ENCODE results near the gene PRKCE. TPM values are rescaled to one million over a fixed set of nuclear protein-coding genes. Genes with fewer than 3 reads are reported as not detected.

PRKCE gene
- total RNA-seq, 1 experiment from 2014 or later, result 17.7 TPM

GRCh38 chr2:45631955-45632354 lies 19.5 kb upstream of the PRKCE start:
- TF ChIP-seq, protein P1, sequence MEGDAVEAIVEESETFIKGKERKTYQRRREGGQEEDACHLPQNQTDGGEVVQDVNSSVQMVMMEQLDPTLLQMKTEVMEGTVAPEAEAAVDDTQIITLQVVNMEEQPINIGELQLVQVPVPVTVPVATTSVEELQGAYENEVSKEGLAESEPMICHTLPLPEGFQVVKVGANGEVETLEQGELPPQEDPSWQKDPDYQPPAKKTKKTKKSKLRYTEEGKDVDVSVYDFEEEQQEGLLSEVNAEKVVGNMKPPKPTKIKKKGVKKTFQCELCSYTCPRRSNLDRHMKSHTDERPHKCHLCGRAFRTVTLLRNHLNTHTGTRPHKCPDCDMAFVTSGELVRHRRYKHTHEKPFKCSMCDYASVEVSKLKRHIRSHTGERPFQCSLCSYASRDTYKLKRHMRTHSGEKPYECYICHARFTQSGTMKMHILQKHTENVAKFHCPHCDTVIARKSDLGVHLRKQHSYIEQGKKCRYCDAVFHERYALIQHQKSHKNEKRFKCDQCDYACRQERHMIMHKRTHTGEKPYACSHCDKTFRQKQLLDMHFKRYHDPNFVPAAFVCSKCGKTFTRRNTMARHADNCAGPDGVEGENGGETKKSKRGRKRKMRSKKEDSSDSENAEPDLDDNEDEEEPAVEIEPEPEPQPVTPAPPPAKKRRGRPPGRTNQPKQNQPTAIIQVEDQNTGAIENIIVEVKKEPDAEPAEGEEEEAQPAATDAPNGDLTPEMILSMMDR (IDR thresholded peaks at IDR 0.05; ENCODE audit: unreplicated experiment), result no peak
- Mint-ChIP-seq H3K9me3 (ENCODE audit: low read depth, unreplicated experiment) (no peaks in the 10 kb centered on the region), H3K36me3 (ENCODE audit: insufficient read depth, unreplicated experiment) (no peaks in the 10 kb centered on the region), H3K4me1 (ENCODE audit: low read depth, unreplicated experiment) (no peaks in the 10 kb centered on the region), H3K4me3 (ENCODE audit: low read depth, unreplicated experiment) (no peak overlapping the region), H3K27me3 (ENCODE audit: unreplicated experiment) (peaks cover 33% of the 10 kb centered on the region), H3K27ac (ENCODE audit: unreplicated experiment) (no peak overlapping the region)
- no peak for DNase-seq
- BruUV-seq (replicated peaks), result no TSS peak
- intact Hi-C loops (cut with micrococcal nuclease; ENCODE audit: unreplicated experiment), result no loop called here
- CTCF ChIA-PET, result no interaction called here

- Mint-ChIP-seq H3K36me3 (ENCODE audit: insufficient read depth, unreplicated experiment) (no peaks in the 10 kb centered on the region), H3K27ac (ENCODE audit: unreplicated experiment) (no peak overlapping the region), H3K4me1 (ENCODE audit: low read depth, unreplicated experiment) (no peaks in the 10 kb centered on the region), H3K4me3 (ENCODE audit: low read depth, unreplicated experiment) (no peak overlapping the region), H3K27me3 (ENCODE audit: unreplicated experiment) (peaks cover 39% of the 10 kb centered on the region), H3K9me3 (ENCODE audit: low read depth, unreplicated experiment) (no peaks in the 10 kb centered on the region)
- TF ChIP-seq, protein P1 (IDR thresholded peaks at IDR 0.05; ENCODE audit: unreplicated experiment), result no peak
- CTCF ChIA-PET, result no interaction called here
- DNase-seq, result no peak
- no TSS peak for BruUV-seq (replicated peaks)
- intact Hi-C loops (cut with micrococcal nuclease; ENCODE audit: unreplicated experiment), result no loop called here
Measured at GRCh38 chr2:45634223-45634622, 17.3 kb upstream of the PRKCE start.

DNA sequence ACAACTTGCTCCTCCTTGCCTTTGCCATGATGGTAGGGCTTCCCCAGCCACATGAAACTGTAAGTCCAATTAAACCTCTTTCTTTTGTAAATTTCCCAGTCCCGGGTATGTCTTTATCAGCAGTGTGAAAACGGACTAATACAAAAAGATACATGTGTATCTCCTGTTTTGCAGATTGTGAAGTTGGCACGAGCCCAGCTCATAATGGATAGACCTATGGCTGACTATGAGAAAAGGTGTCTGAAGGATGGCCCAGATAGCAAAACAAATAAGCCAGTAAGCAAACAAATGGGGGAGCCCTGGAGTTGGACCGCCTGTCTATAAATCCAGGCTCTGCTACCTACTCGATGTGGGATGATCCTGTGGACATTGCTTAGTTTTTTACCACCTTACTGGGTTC lies 15.5 kb upstream of the PRKCE start:
- TF ChIP-seq, protein P1 (IDR thresholded peaks at IDR 0.05; ENCODE audit: unreplicated experiment), result no peak
- no TSS peak for BruUV-seq (replicated peaks)
- intact Hi-C loops (cut with micrococcal nuclease; ENCODE audit: unreplicated experiment), result no loop called here
- Mint-ChIP-seq H3K36me3 (ENCODE audit: insufficient read depth, unreplicated experiment) (no peaks in the 10 kb centered on the region), H3K4me1 (ENCODE audit: low read depth, unreplicated experiment) (no peaks in the 10 kb centered on the region), H3K27ac (ENCODE audit: unreplicated experiment) (no peak overlapping the region), H3K9me3 (ENCODE audit: low read depth, unreplicated experiment) (no peaks in the 10 kb centered on the region), H3K4me3 (ENCODE audit: low read depth, unreplicated experiment) (no peak overlapping the region), H3K27me3 (ENCODE audit: unreplicated experiment) (peaks cover 54% of the 10 kb centered on the region)
- no peak for DNase-seq
- CTCF ChIA-PET, result no interaction called here

DNA sequence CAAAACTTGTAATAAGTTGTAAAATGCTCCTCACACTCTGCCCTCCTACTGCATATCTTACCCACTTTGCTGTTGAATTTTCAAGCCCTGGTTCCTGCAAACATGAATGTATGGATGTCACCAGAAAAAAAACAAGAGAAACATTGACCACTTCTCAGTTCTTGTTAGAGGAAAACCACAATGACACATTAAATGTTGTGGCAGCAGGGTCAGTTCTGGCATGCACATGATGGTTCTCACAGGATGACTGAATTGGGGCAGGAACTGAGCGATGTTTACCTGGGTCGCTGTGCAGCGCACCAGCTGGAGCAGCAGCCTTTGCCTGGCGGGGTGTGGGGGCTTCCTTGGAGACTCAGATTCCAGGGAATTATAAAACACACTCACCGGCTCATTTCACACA lies 14.0 kb upstream of the PRKCE start:
- no TSS peak for BruUV-seq (replicated peaks)
- no peaks in the 10 kb centered on the region for H3K4me1 Mint-ChIP-seq (ENCODE audit: low read depth, unreplicated experiment)
- no peak for DNase-seq
- no peak overlapping the region for H3K27ac Mint-ChIP-seq (ENCODE audit: unreplicated experiment)
- CTCF ChIA-PET, result no interaction called here
- no peaks in the 10 kb centered on the region for H3K36me3 Mint-ChIP-seq (ENCODE audit: insufficient read depth, unreplicated experiment)
- no peaks in the 10 kb centered on the region for H3K9me3 Mint-ChIP-seq (ENCODE audit: low read depth, unreplicated experiment)
- TF ChIP-seq, protein P1 (IDR thresholded peaks at IDR 0.05; ENCODE audit: unreplicated experiment), result no peak
- intact Hi-C loops (cut with micrococcal nuclease; ENCODE audit: unreplicated experiment), result no loop called here
- H3K4me3 Mint-ChIP-seq (ENCODE audit: low read depth, unreplicated experiment), result no peak overlapping the region
- H3K27me3 Mint-ChIP-seq (ENCODE audit: unreplicated experiment), result peaks cover 54% of the 10 kb centered on the region

DNA sequence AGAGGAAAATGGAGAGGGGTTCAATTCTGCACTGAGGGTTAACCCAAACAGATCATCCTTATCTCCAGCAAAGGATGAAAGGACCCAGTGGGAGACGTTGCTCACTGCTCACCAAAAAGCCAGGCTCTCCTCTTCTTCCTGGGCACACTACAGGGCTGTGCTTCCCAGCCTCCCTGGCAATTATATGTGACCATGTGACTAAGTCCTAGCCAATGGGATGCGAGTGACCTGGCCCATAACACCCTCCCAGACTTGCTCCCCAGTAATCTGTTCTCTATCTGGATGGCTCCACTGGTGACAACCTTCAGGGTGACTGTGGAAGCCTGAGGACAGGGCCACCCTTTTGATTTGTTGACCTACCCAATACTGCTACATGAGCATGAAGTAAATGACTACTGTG lies 10.9 kb upstream of the PRKCE start:
- H3K27me3 Mint-ChIP-seq (ENCODE audit: unreplicated experiment), result peaks cover 50% of the 10 kb centered on the region
- TF ChIP-seq, protein P1 (IDR thresholded peaks at IDR 0.05; ENCODE audit: unreplicated experiment), result no peak
- intact Hi-C loops (cut with micrococcal nuclease; ENCODE audit: unreplicated experiment), result no loop called here
- H3K27ac Mint-ChIP-seq (ENCODE audit: unreplicated experiment), result no peak overlapping the region
- H3K9me3 Mint-ChIP-seq (ENCODE audit: low read depth, unreplicated experiment), result no peaks in the 10 kb centered on the region
- CTCF ChIA-PET, result no interaction called here
- DNase-seq, result no peak
- no peak overlapping the region for H3K4me3 Mint-ChIP-seq (ENCODE audit: low read depth, unreplicated experiment)
- H3K36me3 Mint-ChIP-seq (ENCODE audit: insufficient read depth, unreplicated experiment), result peaks cover 4% of the 10 kb centered on the region
- no TSS peak for BruUV-seq (replicated peaks)
- peaks cover 15% of the 10 kb centered on the region for H3K4me1 Mint-ChIP-seq (ENCODE audit: low read depth, unreplicated experiment)

Data from Calu3 (cell line).